Measurements from ENCODE around the gene PDGFRB.

PDGFRB gene

GRCh38 chr5:150079909-150080461 is 75.7 kb downstream of the PDGFRB start:
- no peaks in the 10 kb centered on the region for H3K9me3 Mint-ChIP-seq
- H3K4me3 Mint-ChIP-seq: no peak overlapping the region
- no peak overlapping the region for H3K27ac Mint-ChIP-seq
- peaks cover 7% of the 10 kb centered on the region for H3K4me1 Mint-ChIP-seq (ENCODE audit: low read depth)
- H3K36me3 Mint-ChIP-seq (ENCODE audit: low read depth): no peaks in the 10 kb centered on the region
- DNase-seq: peak; percentile 11
- peaks cover 28% of the 10 kb centered on the region for H3K27me3 Mint-ChIP-seq

DNA sequence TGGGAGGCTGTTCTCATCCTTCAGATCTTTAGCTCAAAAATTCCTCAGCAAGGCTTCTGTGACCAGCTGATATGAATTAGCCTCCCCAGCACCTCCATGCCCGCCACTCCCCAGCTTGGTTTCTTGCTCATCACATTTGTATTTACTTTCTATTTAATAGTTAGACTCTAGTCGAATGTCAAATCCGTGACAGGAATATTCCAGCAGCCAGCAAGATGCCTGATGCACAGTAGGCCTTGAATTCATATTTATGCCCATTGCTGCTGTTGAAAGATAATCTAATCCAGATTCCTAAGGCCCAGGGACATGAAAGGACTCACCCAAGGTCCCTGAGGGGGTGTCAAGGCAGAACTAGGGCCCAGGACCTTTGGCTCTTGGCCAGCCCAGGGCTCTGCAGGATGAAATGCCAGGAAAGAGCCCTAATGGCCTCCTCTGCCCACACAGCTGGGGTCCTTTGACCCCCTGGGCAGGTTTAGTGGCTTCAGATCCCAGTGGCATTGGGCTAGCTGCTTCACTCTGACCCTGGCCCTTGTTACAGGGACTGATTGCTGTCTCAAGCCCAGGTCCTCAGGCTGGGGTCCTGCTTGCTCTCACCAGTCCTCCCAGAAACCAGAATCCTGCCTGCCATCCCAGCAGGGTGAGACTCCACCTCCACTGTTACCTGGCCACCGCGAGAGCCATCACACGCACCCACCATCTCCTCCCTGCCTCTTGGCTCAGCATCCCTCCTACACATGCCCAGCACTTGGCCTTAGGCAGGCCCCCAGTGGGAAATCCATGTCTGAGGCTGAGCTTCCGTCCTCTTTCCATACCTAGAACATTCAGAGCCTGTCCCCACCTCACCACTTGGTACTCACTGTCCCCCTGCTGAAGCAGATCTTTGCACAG is 76.6 kb downstream of the PDGFRB start:
- DNase-seq: peak; percentile 18
- no peak overlapping the region for H3K4me3 Mint-ChIP-seq
- peaks cover 7% of the 10 kb centered on the region for H3K4me1 Mint-ChIP-seq (ENCODE audit: low read depth)
- H3K9me3 Mint-ChIP-seq: no peaks in the 10 kb centered on the region
- H3K27ac Mint-ChIP-seq: no peak overlapping the region
- H3K27me3 Mint-ChIP-seq: peaks cover 25% of the 10 kb centered on the region
- H3K36me3 Mint-ChIP-seq (ENCODE audit: low read depth): no peaks in the 10 kb centered on the region

- H3K27ac Mint-ChIP-seq: no peak overlapping the region
- no peak for DNase-seq
- H3K27me3 Mint-ChIP-seq: peaks cover 17% of the 10 kb centered on the region
- no peaks in the 10 kb centered on the region for H3K36me3 Mint-ChIP-seq (ENCODE audit: low read depth)
- no peak overlapping the region for H3K4me3 Mint-ChIP-seq
- H3K9me3 Mint-ChIP-seq: no peaks in the 10 kb centered on the region
- H3K4me1 Mint-ChIP-seq (ENCODE audit: low read depth): peaks cover 7% of the 10 kb centered on the region
Measured at GRCh38 chr5:150077996-150078801, 77.4 kb downstream of the PDGFRB start.

DNA sequence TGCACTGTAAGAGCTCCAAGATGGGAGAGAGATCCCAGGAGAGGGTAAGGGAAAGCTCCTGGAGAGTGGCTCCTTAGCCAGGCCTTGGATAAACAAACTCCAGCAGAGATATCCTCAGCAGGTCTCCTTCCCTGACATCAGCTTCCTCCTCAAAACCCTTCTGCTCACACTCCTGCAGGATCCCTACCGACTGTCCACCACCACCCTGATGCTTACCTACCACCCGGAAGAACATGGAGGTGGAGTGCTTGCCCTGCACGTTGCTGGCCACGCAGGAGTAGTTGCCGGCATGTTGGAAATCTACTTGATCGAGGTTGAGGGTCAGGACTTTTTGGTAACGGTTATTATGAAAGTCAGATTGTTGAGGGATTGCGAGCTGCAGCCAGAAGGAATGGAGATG is 78.6 kb downstream of the PDGFRB start:
- Mint-ChIP-seq H3K4me1 (ENCODE audit: low read depth) (peaks cover 4% of the 10 kb centered on the region), H3K4me3 (no peak overlapping the region), H3K27me3 (peaks cover 5% of the 10 kb centered on the region), H3K36me3 (ENCODE audit: low read depth) (no peaks in the 10 kb centered on the region), H3K9me3 (no peaks in the 10 kb centered on the region), H3K27ac (no peak overlapping the region)
- peak; percentile 5 for DNase-seq

DNA sequence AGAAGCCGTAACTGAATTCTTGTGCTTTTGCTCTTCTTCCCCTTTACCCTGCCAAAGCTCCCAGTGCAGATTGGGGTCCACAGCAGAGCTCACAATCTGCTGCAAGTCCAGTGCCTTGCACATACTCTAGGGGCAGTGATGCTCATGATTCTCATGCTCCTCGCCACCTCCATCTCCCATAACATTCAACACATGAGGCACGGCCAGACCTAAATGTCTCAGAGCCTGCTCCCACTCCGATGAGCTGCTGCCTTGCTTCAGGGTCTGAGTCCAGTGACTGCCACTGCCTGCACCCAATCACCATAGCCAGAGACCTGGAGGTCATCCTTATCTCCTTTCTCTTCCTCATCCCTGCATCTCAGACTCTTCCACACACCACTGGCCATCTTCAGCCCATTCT is 79.8 kb downstream of the PDGFRB start:
- Mint-ChIP-seq H3K27ac (no peak overlapping the region), H3K9me3 (no peaks in the 10 kb centered on the region), H3K4me3 (no peak overlapping the region), H3K27me3 (peaks cover 3% of the 10 kb centered on the region), H3K4me1 (ENCODE audit: low read depth) (no peaks in the 10 kb centered on the region), H3K36me3 (ENCODE audit: low read depth) (no peaks in the 10 kb centered on the region)
- DNase-seq: peak; percentile 2

DNA sequence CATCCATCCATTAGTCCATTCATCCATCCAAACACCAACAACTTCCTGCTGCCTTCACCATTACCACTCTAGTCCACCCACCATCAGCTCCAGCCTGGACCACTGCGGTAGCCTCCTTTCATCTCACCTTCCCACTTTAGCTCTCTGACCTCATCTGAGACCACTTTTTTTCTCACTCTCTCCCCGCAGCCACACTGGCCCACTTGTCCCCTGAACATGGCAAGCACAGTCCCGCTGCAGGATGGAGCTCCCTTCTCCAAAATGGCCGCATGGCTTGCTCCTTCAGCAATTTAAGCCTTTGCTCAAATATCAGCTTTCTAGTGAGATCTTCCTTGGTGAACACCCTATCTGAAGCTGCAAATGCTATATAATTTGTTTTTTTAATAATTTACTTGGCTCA is 80.4 kb downstream of the PDGFRB start:
- peaks cover 3% of the 10 kb centered on the region for H3K27me3 Mint-ChIP-seq
- H3K9me3 Mint-ChIP-seq: no peaks in the 10 kb centered on the region
- DNase-seq: peak; percentile 14
- H3K4me1 Mint-ChIP-seq (ENCODE audit: low read depth): no peaks in the 10 kb centered on the region
- H3K4me3 Mint-ChIP-seq: no peak overlapping the region
- no peaks in the 10 kb centered on the region for H3K36me3 Mint-ChIP-seq (ENCODE audit: low read depth)
- no peak overlapping the region for H3K27ac Mint-ChIP-seq

DNA sequence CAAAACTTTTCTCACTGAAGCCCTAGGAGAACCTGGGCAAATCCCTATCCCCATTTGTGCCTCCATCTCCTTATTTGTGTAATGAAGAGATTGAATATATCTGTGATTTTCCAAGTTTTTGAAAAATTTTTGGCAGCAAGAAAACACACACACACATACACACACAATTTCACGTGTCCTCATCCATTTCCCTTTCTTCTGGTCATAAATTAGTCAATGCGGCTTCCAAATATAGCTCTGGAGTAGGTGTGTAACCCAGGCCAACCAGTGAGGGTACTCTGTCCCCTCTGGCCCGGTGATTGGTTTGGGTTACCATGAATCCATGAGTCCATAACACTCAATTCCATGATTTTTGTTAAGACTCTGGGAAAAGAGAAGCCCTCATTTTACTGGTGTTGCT is 82.0 kb downstream of the PDGFRB start:
- Mint-ChIP-seq H3K36me3 (ENCODE audit: low read depth) (no peaks in the 10 kb centered on the region), H3K27ac (no peak overlapping the region), H3K4me3 (no peak overlapping the region), H3K27me3 (no peaks in the 10 kb centered on the region), H3K4me1 (ENCODE audit: low read depth) (no peaks in the 10 kb centered on the region), H3K9me3 (no peaks in the 10 kb centered on the region)
- no peak for DNase-seq

DNA sequence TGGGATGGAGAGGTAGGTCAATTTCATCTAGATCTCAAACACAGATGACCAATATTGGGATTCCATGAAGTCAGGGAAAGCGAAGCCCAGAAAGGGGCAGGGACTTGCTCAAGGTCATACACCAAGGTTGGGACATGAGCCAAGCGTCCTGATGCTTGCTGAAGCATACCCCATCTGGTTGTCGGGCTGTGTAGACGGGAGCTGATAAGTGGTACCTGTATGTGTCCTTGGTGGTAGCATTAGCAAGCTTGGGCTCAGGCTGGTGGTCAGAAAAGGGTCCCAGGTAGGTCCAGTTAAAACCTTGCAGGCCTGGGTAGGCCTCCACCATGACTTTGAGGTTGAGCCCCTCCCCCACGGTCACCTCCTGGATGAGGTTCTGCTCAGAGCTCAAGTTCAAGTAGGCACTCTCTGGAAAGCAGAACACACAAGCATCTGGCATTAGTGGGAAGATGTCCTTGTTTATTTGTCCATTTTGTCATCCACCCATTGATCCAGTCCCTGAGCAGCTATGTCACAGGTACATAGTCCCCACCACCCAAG is 82.5 kb downstream of the PDGFRB start:
- DNase-seq: peak; percentile 6
- H3K27me3 Mint-ChIP-seq: no peaks in the 10 kb centered on the region

DNA sequence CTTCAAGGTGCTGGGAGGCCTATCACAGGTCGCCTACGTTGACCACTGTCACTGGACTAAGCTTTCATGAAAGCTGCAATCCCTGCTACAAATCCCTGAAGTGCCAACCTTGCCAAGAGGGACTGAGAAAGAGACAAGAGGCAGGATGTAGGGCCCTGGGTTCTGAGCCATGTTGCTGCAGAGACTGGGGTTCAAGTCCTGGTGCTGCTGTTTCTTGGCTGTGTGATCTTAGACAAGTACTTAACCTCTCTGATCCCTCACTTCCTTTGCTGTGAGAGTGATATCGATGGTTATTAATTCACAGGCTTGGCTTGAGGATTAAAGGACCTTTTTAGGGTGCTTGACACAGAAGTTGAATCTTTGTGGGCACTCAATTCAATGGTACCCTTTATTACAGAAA is 84.8 kb downstream of the PDGFRB start:
- H3K4me1 Mint-ChIP-seq (ENCODE audit: low read depth): peaks cover 14% of the 10 kb centered on the region
- no peak overlapping the region for H3K4me3 Mint-ChIP-seq
- H3K36me3 Mint-ChIP-seq (ENCODE audit: low read depth): no peaks in the 10 kb centered on the region
- H3K27ac Mint-ChIP-seq: no peak overlapping the region
- DNase-seq: peak; percentile 3
- no peaks in the 10 kb centered on the region for H3K27me3 Mint-ChIP-seq
- H3K9me3 Mint-ChIP-seq: no peaks in the 10 kb centered on the region

More for the DNA sequence above, 82.5 kb downstream of the PDGFRB start:
- Mint-ChIP-seq H3K9me3 (no peaks in the 10 kb centered on the region), H3K27ac (no peak overlapping the region), H3K36me3 (ENCODE audit: low read depth) (no peaks in the 10 kb centered on the region), H3K4me3 (no peak overlapping the region), H3K4me1 (ENCODE audit: low read depth) (no peaks in the 10 kb centered on the region)

DNA sequence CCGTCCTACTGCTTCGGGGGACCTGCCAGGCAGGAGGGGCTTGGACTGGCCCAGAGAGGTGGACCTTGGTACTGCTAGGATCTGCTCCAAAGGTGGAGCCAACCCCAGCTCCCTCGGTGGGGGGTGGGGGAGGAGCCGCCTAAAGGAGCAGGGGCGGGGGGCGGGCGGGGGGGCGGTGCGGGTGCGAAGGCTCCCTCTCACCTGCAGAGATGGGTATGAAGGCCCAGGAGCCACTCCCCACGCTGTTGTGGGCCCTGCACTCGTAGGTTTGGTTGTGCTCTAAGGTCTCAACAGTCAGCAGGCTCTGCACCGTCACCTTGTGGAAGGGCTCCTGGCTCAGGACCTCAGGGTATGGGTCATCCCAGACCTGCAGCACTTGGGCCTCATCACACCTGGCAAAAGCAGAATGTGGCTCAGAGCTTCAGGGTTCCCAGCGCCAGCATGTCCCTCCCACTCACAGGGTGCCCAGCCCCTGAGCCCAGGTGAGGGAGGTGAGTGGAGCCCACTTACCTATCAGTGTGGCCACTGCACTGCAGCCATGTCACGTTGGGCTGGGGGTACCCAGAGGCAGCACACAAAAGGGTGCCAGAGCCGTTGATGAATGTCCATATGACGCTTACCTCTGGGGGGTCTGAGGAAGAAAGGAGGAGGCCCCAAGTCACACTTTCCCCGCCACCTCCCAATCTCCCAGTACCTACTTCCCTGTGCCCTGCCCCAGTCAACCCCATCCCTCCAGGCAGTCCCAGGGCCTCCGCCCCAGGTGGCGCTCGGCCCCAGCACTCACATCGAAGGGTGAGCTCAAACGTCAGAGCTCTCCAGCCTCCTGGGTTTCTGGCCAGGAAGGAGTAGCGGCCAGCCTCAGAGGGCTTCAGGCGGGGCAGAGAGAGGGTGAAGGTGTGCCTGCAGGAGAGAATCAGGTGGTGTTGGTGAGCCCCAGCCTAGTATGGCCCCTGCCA is 85.7 kb downstream of the PDGFRB start:
- Mint-ChIP-seq H3K36me3 (ENCODE audit: low read depth) (no peaks in the 10 kb centered on the region), H3K27ac (no peak overlapping the region), H3K27me3 (no peaks in the 10 kb centered on the region), H3K9me3 (no peaks in the 10 kb centered on the region), H3K4me1 (ENCODE audit: low read depth) (peaks cover 14% of the 10 kb centered on the region), H3K4me3 (no peak overlapping the region)
- DNase-seq: no peak

- no peaks in the 10 kb centered on the region for H3K27me3 Mint-ChIP-seq
- H3K9me3 Mint-ChIP-seq: no peaks in the 10 kb centered on the region
- DNase-seq: no peak
- no peak overlapping the region for H3K27ac Mint-ChIP-seq
- no peaks in the 10 kb centered on the region for H3K36me3 Mint-ChIP-seq (ENCODE audit: low read depth)
- no peak overlapping the region for H3K4me3 Mint-ChIP-seq
- peaks cover 14% of the 10 kb centered on the region for H3K4me1 Mint-ChIP-seq (ENCODE audit: low read depth)
Measured at GRCh38 chr5:150068961-150069645, 86.5 kb downstream of the PDGFRB start.

DNA sequence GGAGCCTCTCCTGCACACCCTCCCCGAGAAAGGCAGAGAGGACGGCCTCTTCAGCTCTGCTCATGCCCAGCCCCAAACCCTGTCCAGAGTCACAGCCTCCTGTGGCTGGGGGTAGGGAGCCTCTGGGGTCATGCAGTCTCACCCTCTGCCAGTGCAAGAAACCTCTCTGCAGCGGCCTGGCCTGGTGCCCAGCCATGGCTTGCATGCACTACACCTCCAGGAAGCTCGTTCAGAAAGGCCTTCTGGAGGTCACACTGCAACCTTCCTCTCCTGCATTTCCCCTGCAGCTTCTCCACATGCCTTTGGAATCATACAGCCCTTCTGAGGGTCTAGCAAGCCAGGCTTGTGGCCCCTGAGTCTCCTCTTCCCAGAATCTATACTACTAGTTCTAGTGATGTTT is 87.2 kb downstream of the PDGFRB start:
- H3K27me3 Mint-ChIP-seq: peaks cover under 1% of the 10 kb centered on the region
- H3K4me3 Mint-ChIP-seq: no peak overlapping the region
- H3K4me1 Mint-ChIP-seq (ENCODE audit: low read depth): peaks cover 14% of the 10 kb centered on the region
- H3K36me3 Mint-ChIP-seq (ENCODE audit: low read depth): no peaks in the 10 kb centered on the region
- H3K9me3 Mint-ChIP-seq: no peaks in the 10 kb centered on the region
- H3K27ac Mint-ChIP-seq: no peak overlapping the region
- DNase-seq: no peak

GRCh38 chr5:150068071-150068470 is 87.6 kb downstream of the PDGFRB start:
- H3K4me1 Mint-ChIP-seq (ENCODE audit: low read depth): peaks cover 14% of the 10 kb centered on the region
- H3K27me3 Mint-ChIP-seq: peaks cover 3% of the 10 kb centered on the region
- no peaks in the 10 kb centered on the region for H3K36me3 Mint-ChIP-seq (ENCODE audit: low read depth)
- no peak overlapping the region for H3K4me3 Mint-ChIP-seq
- no peaks in the 10 kb centered on the region for H3K9me3 Mint-ChIP-seq
- no peak for DNase-seq
- no peak overlapping the region for H3K27ac Mint-ChIP-seq
